Activated B cell treated with CpG ODN at 0.5 μM for 24 hours (primary cell): ENCODE measurements around the gene ZSWIM6. TPM values are rescaled to one million over a fixed set of nuclear protein-coding genes. Genes with fewer than 3 reads are reported as not detected.

Experiments
- ATAC-seq: fragments of 200-7000 bp; cut with Tn5 transposase; one replicate; pipeline ENCODE4 v1.10.0; 2021; ENCODE audit warnings: low read depth, mild to moderate bottlenecking, moderate library complexity
- CTCF ChIA-PET: fragments of 350-600 bp; sonication (Branson Sonifier 250); formaldehyde crosslinking; loops from one replicate; lab custom pipeline; 2021; ENCODE audit warnings: antibody characterized with exemption; lab: Charles Lee
- POLR2A ChIA-PET: fragments of 350-600 bp; sonication (Branson Sonifier 250); formaldehyde crosslinking; loops from one replicate; lab custom pipeline; 2021; ENCODE audit warnings: antibody characterized with exemption; lab: Charles Lee
- DNase-seq: peaks from one replicate; pipeline ENCODE4 v3.0.0; 2022
- H3K27ac Mint-ChIP-seq: one replicate; pipeline ENCODE4 v1.8.0; 2020; ENCODE audit warnings: mixed read lengths
- H3K27me3 Mint-ChIP-seq: one replicate; pipeline ENCODE4 v1.8.0; 2021; ENCODE audit warnings: mixed read lengths
- H3K36me3 Mint-ChIP-seq: one replicate; pipeline ENCODE4 v1.8.0; 2021; ENCODE audit warnings: low read depth, mixed read lengths
- H3K4me1 Mint-ChIP-seq: one replicate; pipeline ENCODE4 v1.8.0; 2021; ENCODE audit warnings: mixed read lengths
- H3K4me3 Mint-ChIP-seq: one replicate; pipeline ENCODE4 v1.8.0; 2020; ENCODE audit warnings: mild to moderate bottlenecking, mixed read lengths
- H3K9me3 Mint-ChIP-seq: one replicate; pipeline ENCODE4 v1.8.0; 2020; ENCODE audit warnings: mixed read lengths
- CTCF ChIP-seq: fragments of 200-600 bp; IDR thresholded peaks from one replicate; pipeline ENCODE4 v1.8.0; 2022; ENCODE audit warnings: antibody characterized with exemption, mild to moderate bottlenecking
- intact Hi-C: fragments of 100-400 bp; cut with micrococcal nuclease; formaldehyde crosslinking; loops from one replicate; pipeline ENCODE4 v1.15.1; 2024
- total RNA-seq: library from RNA; stranded (reverse); gene quantifications from 2 replicates; pipeline ENCODE4 v1.2.3, GENCODE V29; 2022

The ZSWIM6 gene
- total RNA-seq, 1 donor from 2014 or later: 8.5 TPM

- Mint-ChIP-seq H3K4me1 (no peaks in the 10 kb centered on the region), H3K4me3 (no peak overlapping the region), H3K36me3 (peaks cover 38% of the 10 kb centered on the region), H3K9me3 (no peaks in the 10 kb centered on the region), H3K27ac (no peak overlapping the region), H3K27me3 (no peaks in the 10 kb centered on the region)
- ChIA-PET CTCF (no interaction called here), POLR2A (no interaction called here)
- no peak for DNase-seq
- no peak for ATAC-seq
- intact Hi-C loops: no loop called here
- TF ChIP-seq CTCF: no peak
Measured at GRCh38 chr5:61493973-61494372, 161.9 kb downstream of the ZSWIM6 start.

- ATAC-seq (no peak), DNase-seq (no peak)
- H3K4me3 Mint-ChIP-seq: no peak overlapping the region
- H3K4me1 Mint-ChIP-seq: no peaks in the 10 kb centered on the region
- no peaks in the 10 kb centered on the region for H3K9me3 Mint-ChIP-seq
- intact Hi-C loops: no loop called here
- ChIA-PET POLR2A (no interaction called here), CTCF (no interaction called here)
- H3K27ac Mint-ChIP-seq: no peak overlapping the region
- TF ChIP-seq CTCF: no peak
- peaks cover 42% of the 10 kb centered on the region for H3K36me3 Mint-ChIP-seq
- no peaks in the 10 kb centered on the region for H3K27me3 Mint-ChIP-seq
Measured at GRCh38 chr5:61496446-61496845, 164.4 kb downstream of the ZSWIM6 start.

- Mint-ChIP-seq H3K4me3 (no peak overlapping the region), H3K27ac (no peak overlapping the region), H3K27me3 (no peaks in the 10 kb centered on the region), H3K36me3 (peaks cover 43% of the 10 kb centered on the region), H3K4me1 (no peaks in the 10 kb centered on the region), H3K9me3 (no peaks in the 10 kb centered on the region)
- intact Hi-C loops: no loop called here
- CTCF ChIA-PET: no interaction called here
- ATAC-seq (no peak), DNase-seq (no peak)
- POLR2A ChIA-PET: no interaction called here
- no peak for TF ChIP-seq CTCF
Measured at GRCh38 chr5:61496860-61497259, 164.8 kb downstream of the ZSWIM6 start.

- ChIA-PET CTCF (no interaction called here), POLR2A (no interaction called here)
- intact Hi-C loops: no loop called here
- no peak overlapping the region for H3K4me3 Mint-ChIP-seq
- TF ChIP-seq CTCF: no peak
- H3K4me1 Mint-ChIP-seq: no peaks in the 10 kb centered on the region
- H3K27ac Mint-ChIP-seq: no peak overlapping the region
- peaks cover 43% of the 10 kb centered on the region for H3K36me3 Mint-ChIP-seq
- ATAC-seq (no peak), DNase-seq (no peak)
- no peaks in the 10 kb centered on the region for H3K27me3 Mint-ChIP-seq
- no peaks in the 10 kb centered on the region for H3K9me3 Mint-ChIP-seq
Measured at GRCh38 chr5:61498121-61498520, 166.1 kb downstream of the ZSWIM6 start.

GRCh38 chr5:61501971-61502370 lies 169.9 kb downstream of the ZSWIM6 start:
- POLR2A ChIA-PET: no interaction called here
- intact Hi-C loops: no loop called here
- Mint-ChIP-seq H3K27me3 (no peaks in the 10 kb centered on the region), H3K4me1 (peaks cover 2% of the 10 kb centered on the region), H3K9me3 (no peaks in the 10 kb centered on the region), H3K27ac (no peak overlapping the region), H3K36me3 (peaks cover 18% of the 10 kb centered on the region), H3K4me3 (no peak overlapping the region)
- CTCF ChIA-PET: no interaction called here
- no peak for TF ChIP-seq CTCF
- DNase-seq (no peak), ATAC-seq (no peak)
